ENCODE results near the gene NTF4. TPM values are rescaled to one million over a fixed set of nuclear protein-coding genes. Genes with fewer than 3 reads are reported as not detected.

NTF4 gene
- total RNA-seq, 1 experiment from 2014 or later: 1.7 TPM

- Histone ChIP-seq H3K4me3 (replicated peaks in 1 of 2; ENCODE audit: low read depth in 1 of 2, low read length in 2 of 2) (peak overlapping the region; percentile 86), H3K27ac (ENCODE audit: low read depth, low read length) (peak overlapping the region; percentile 94), H3K36me3 (ENCODE audit: control insufficient read depth in 1 of 2, insufficient read depth in 2 of 2, low read length in 2 of 2) (peaks cover 17 to 33% of the 10 kb centered on the region in 2 experiments), H4K20me1 (ENCODE audit: insufficient read depth) (peaks cover 35% of the 10 kb centered on the region; the same call in 1 of the 2 replicates), H3K4me2 (ENCODE audit: low read length) (peak overlapping the region; percentile 90), H3K4me1 (ENCODE audit: control insufficient read depth in 1 of 2, insufficient read depth in 2 of 2, low read length in 2 of 2) (peaks cover 6 to 25% of the 10 kb centered on the region in 2 experiments), H3K9me2 (ENCODE audit: insufficient read depth) (no peaks in the 10 kb centered on the region), H3K9ac (ENCODE audit: low read length) (peak overlapping the region; percentile 78), H3K9me3 (ENCODE audit: control insufficient read depth in 1 of 2, insufficient read depth in 1 of 2, low read depth in 1 of 2, low read length in 2 of 2) (no peaks in the 10 kb centered on the region), H2AFZ (ENCODE audit: low read depth, low read length, poor library complexity, severe bottlenecking) (no peak overlapping the region), H3K27me3 (ENCODE audit: insufficient read depth, low read length) (no peaks in the 10 kb centered on the region), H3K79me2 (ENCODE audit: insufficient read depth, low read length) (peaks cover 56% of the 10 kb centered on the region)
- ChIA-PET CTCF (interaction anchor here (0.8 kb wide), 1 partner anchor 12 kb away, joined by 3 read pairs; no protein-coding TSS in a partner anchor), RAD21 (ENCODE audit: low non-redundant PET in 1 of 2, low total read pairs in 2 of 2, uncharacterized antibody in 2 of 2, unreplicated experiment in 2 of 2) (no interaction called here), POLR2A (no interaction called here)
- DNase-seq (ENCODE audit: low read depth, low spot score): no peak
- ATAC-seq: no peak
- TF ChIP-seq ATF3 (IDR thresholded peaks at IDR 0.05) (no peak), REST (IDR thresholded peaks at IDR 0.05; ENCODE audit: low read depth) (no peak), SRF (IDR thresholded peaks at IDR 0.05; ENCODE audit: low read depth) (no peak), CEBPB (IDR thresholded peaks at IDR 0.05; ENCODE audit: low read depth) (no peak), EZH2phosphoT487 (IDR thresholded peaks at IDR 0.05; ENCODE audit: borderline replicate concordance) (no peak), ELF1 (IDR thresholded peaks at IDR 0.05; ENCODE audit: borderline replicate concordance, low read depth) (no peak), CBX3 (IDR thresholded peaks at IDR 0.05; ENCODE audit: low read depth) (no peak), ZFX (IDR thresholded peaks at IDR 0.05) (no peak), MAX (IDR thresholded peaks at IDR 0.05) (no peak), ZNF274 (IDR thresholded peaks at IDR 0.05; ENCODE audit: low read depth, low read length) (no peak), FOSL1 (IDR thresholded peaks at IDR 0.05; ENCODE audit: low read depth) (no peak)
- BruUV-seq (replicated peaks): no TSS peak
- intact Hi-C loops (cut with micrococcal nuclease): no loop called here
Measured at GRCh38 chr19:49085868-49086232, 21.2 kb upstream of the NTF4 start.
